WTC11 (cell line): ENCODE results near the gene SND1.

Source experiments
- CREB1 ChIP-seq: sonication (generic); formaldehyde crosslinking; IDR thresholded peaks from 2 replicates; pipeline ENCODE4 v1.8.0; 2023; ENCODE audit warnings: mild to moderate bottlenecking, missing genetic modification reagents
- CREM ChIP-seq: sonication (generic); formaldehyde crosslinking; IDR thresholded peaks from 2 replicates; pipeline ENCODE4 v1.8.1; 2022; ENCODE audit warnings: mild to moderate bottlenecking, missing genetic modification reagents, moderate library complexity
- CTCF ChIP-seq: fragments of 200-600 bp; IDR thresholded peaks from 2 replicates; pipeline ENCODE4 v1.8.0; 2022; ENCODE audit warnings: antibody characterized with exemption
- ELF4 ChIP-seq: sonication (generic); formaldehyde crosslinking; IDR thresholded peaks from 2 replicates; pipeline ENCODE4 v1.8.1; 2022; ENCODE audit warnings: low read depth, mild to moderate bottlenecking, moderate library complexity, missing genetic modification reagents
- FOXP1 ChIP-seq: sonication (generic); formaldehyde crosslinking; IDR thresholded peaks from 2 replicates; pipeline ENCODE4 v1.8.0; 2022; ENCODE audit warnings: missing genetic modification reagents, mild to moderate bottlenecking, moderate library complexity, borderline replicate concordance
- JAZF1 ChIP-seq: fragments of 250-450 bp; sonication (Bioruptor Pico); IDR thresholded peaks from 2 replicates; pipeline ENCODE4 v1.9.0; 2021; ENCODE audit warnings: moderate library complexity, mild to moderate bottlenecking, inconsistent platforms
- MLX ChIP-seq: sonication (generic); formaldehyde crosslinking; IDR thresholded peaks from 2 replicates; pipeline ENCODE4 v1.8.1; 2023; ENCODE audit warnings: mild to moderate bottlenecking, missing genetic modification reagents, moderate library complexity
- NFYB ChIP-seq: sonication (generic); formaldehyde crosslinking; conservative IDR thresholded peaks from 2 replicates; pipeline ENCODE4 v1.8.0; 2022; ENCODE audit warnings: low read depth, missing genetic modification reagents
- NR2C2 ChIP-seq: sonication (generic); formaldehyde crosslinking; IDR thresholded peaks from 2 replicates; pipeline ENCODE4 v1.8.0; 2022; ENCODE audit warnings: mild to moderate bottlenecking, missing genetic modification reagents
- RELA ChIP-seq: sonication (generic); formaldehyde crosslinking; IDR thresholded peaks from 2 replicates; pipeline ENCODE4 v1.8.1; 2022; ENCODE audit warnings: missing genetic modification reagents, mild to moderate bottlenecking, borderline replicate concordance
- SP1 ChIP-seq: sonication (generic); formaldehyde crosslinking; conservative IDR thresholded peaks from 2 replicates; pipeline ENCODE4 v1.8.1; 2022; ENCODE audit warnings: missing genetic modification reagents
- TF ChIP-seq, protein P1 (sequence below): sonication (generic); formaldehyde crosslinking; IDR thresholded peaks from 2 replicates; pipeline ENCODE4 v1.8.1; 2022; ENCODE audit warnings: low read depth, missing genetic modification reagents, borderline replicate concordance
- TF ChIP-seq, protein P2 (sequence below): sonication (generic); formaldehyde crosslinking; IDR thresholded peaks from 2 replicates; pipeline ENCODE4 v1.8.0; 2022; ENCODE audit warnings: mild to moderate bottlenecking, missing genetic modification reagents

DNA sequence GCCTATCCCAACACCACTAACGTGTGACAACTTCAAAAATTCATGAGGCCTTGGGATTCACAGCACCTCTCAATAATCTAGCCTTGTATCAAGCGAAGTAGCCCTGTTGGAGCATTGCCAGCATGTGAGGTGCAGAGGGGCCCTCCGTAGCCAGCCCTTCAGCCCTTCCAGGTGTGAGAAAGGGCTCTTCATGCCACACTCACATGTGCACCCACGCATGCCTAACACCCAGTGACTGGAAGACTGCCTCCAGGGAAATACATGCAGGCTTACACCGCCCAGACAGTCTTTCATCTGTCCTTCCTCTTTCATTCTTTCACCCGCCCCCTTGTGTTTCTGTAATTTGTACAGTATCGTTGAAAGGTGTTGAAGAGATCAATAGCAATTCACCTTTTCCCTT is 353.1 kb downstream of the SND1 start:
- TF ChIP-seq CTCF (no peak), FOXP1 (no peak), NR2C2 (no peak), RELA (CRISPR knock-in tag) (no peak), MLX (CRISPR knock-in tag) (no peak), CREM (no peak), ELF4 (no peak), CREB1 (no peak), JAZF1 (no peak), NFYB (CRISPR knock-in tag) (no peak), SP1 (CRISPR knock-in tag) (no peak)
- TF ChIP-seq, protein P1, sequence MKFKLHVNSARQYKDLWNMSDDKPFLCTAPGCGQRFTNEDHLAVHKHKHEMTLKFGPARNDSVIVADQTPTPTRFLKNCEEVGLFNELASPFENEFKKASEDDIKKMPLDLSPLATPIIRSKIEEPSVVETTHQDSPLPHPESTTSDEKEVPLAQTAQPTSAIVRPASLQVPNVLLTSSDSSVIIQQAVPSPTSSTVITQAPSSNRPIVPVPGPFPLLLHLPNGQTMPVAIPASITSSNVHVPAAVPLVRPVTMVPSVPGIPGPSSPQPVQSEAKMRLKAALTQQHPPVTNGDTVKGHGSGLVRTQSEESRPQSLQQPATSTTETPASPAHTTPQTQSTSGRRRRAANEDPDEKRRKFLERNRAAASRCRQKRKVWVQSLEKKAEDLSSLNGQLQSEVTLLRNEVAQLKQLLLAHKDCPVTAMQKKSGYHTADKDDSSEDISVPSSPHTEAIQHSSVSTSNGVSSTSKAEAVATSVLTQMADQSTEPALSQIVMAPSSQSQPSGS (CRISPR knock-in tag): no peak
- TF ChIP-seq, protein P2, sequence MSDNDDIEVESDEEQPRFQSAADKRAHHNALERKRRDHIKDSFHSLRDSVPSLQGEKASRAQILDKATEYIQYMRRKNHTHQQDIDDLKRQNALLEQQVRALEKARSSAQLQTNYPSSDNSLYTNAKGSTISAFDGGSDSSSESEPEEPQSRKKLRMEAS (CRISPR knock-in tag): no peak
